Erythroblast (primary cell): Measurements from ENCODE around the gene AK2.

Experiments used
- GATA1 ChIP-seq: IDR thresholded peaks from 2 replicates; pipeline ENCODE4 v1.6.1; 2011; ENCODE audit warnings: low read depth, mild to moderate bottlenecking, control low read depth, low read length, moderate library complexity
- POLR2A ChIP-seq: IDR thresholded peaks from 2 replicates; pipeline ENCODE4 v1.6.1; 2011; ENCODE audit warnings: mild to moderate bottlenecking, low read length

DNA sequence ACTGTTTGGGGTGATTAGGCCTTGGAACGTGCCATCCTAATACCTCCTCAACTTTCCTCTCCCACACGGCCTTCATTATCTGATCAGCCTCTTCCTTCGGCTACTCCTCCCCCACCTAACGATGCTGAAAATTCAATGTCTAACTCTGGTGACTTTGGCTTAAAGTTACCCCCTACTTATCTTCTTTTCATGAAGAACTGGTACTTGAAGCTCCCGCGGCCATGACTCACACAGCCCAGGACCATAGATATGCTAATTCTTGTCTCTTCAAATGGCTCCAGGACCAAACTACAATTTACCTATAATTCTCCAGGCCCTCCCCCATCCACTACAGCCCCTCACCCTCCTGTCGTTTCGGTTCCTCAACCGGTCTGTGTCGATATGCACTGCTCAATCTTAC is 28.6 kb upstream of the AK2 start:
- no peak for TF ChIP-seq POLR2A
- no peak for TF ChIP-seq GATA1
